Measurements from ENCODE around the gene TASP1.

DNA sequence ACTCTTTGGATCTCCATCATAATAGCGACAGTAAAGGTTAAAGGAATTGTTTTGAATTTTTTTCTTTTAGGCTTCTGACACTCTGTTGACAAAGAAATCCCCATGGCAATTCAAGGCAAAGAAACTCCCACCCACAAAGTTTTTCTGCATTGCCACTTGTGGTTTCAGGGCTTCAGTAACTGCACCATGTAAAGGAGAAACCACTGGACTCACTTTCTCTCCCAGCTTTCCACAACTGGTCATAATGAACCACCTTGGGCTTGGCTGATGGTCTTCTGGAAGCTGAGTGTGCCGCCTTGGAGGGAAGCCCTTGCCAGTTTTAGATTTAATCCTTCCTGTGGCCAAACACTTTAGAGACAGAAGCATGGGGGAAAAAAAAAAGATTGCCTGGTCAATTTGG, 254.6 kb downstream of the TASP1 start:
- TF ChIP-seq, protein P1, sequence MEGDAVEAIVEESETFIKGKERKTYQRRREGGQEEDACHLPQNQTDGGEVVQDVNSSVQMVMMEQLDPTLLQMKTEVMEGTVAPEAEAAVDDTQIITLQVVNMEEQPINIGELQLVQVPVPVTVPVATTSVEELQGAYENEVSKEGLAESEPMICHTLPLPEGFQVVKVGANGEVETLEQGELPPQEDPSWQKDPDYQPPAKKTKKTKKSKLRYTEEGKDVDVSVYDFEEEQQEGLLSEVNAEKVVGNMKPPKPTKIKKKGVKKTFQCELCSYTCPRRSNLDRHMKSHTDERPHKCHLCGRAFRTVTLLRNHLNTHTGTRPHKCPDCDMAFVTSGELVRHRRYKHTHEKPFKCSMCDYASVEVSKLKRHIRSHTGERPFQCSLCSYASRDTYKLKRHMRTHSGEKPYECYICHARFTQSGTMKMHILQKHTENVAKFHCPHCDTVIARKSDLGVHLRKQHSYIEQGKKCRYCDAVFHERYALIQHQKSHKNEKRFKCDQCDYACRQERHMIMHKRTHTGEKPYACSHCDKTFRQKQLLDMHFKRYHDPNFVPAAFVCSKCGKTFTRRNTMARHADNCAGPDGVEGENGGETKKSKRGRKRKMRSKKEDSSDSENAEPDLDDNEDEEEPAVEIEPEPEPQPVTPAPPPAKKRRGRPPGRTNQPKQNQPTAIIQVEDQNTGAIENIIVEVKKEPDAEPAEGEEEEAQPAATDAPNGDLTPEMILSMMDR (IDR thresholded peaks at IDR 0.05; ENCODE audit: low read depth, low read length) = no peak
- no peak for TF ChIP-seq EZH2phosphoT487 (IDR thresholded peaks at IDR 0.05; ENCODE audit: low read depth)

Data from OCI-LY3 (cell line).